Peyer's patch (tissue), 4 donors: ENCODE measurements around the gene SIRPB2. TPM values are rescaled to one million over a fixed set of nuclear protein-coding genes. Genes with fewer than 3 reads are reported as not detected.
A peak's percentile ranks its signal among the peaks of the same experiment; 100 is the strongest.

Experiments used
- DNase-seq, 3 donors: peaks; one replicate each; pipeline ENCODE4 v3.0.0-alpha.2; 2017 to 2019
- H3K27ac ChIP-seq, 4 donors: fragments of 200-600 bp; sonication (generic); one replicate each; pipeline ENCODE4 v1.5.1; 2016 to 2019
- H3K27me3 ChIP-seq, 2 donors: fragments of 200-600 bp; sonication (generic); one replicate each; pipeline ENCODE4 v1.5.1; 2019
- H3K36me3 ChIP-seq, 3 donors: fragments of 200-600 bp; sonication (generic); one replicate each; pipeline ENCODE4 v1.5.1; 2016 to 2019
- H3K4me1 ChIP-seq, 4 donors: fragments of 200-600 bp; sonication (generic); one replicate each; pipeline ENCODE4 v1.5.1; 2016 to 2019
- H3K4me3 ChIP-seq, 4 donors: fragments of 200-600 bp; sonication (generic); 1 replicate in 3 of 4; 2 replicates in 1 of 4; pipeline ENCODE4 v1.5.1; 2016 to 2019; ENCODE audit warnings: mild to moderate bottlenecking in 1 of 4
- H3K9me3 ChIP-seq, 4 donors: fragments of 200-600 bp; sonication (generic); one replicate each; pipeline ENCODE4 v1.5.1; 2016 to 2019; ENCODE audit warnings: mild to moderate bottlenecking in 1 of 4
- CTCF ChIP-seq, 6 experiments: fragments of 450-650 bp in 4 of 6; fragments of 200-600 bp in 2 of 6; sonication (generic) in 1 of 6; IDR thresholded peaks; one replicate each; pipeline ENCODE4 v1.5.1; 2017 to 2019; ENCODE audit warnings: antibody characterized with exemption in 6 of 6, mild to moderate bottlenecking in 3 of 6, moderate library complexity in 1 of 6
- POLR2A ChIP-seq, 2 donors: fragments of 450-650 bp; IDR thresholded peaks; one replicate each; pipeline ENCODE4 v1.5.1; 2017; ENCODE audit warnings: antibody characterized with exemption in 2 of 2, mild to moderate bottlenecking in 2 of 2, moderate library complexity in 2 of 2
- small RNA-seq, 2 donors: library from RNA; depleted of rRNA; stranded (forward); fragments of <200 nt; gene quantifications; one replicate each; pipeline ENCODE3, GENCODE V24; 2016
- total RNA-seq, 4 donors: library from RNA; depleted of rRNA; stranded (reverse); fragments of >200 nt; gene quantifications; one replicate each; pipeline ENCODE4 v1.1.0, GENCODE V29; 2016

SIRPB2 gene
- total RNA-seq, 4 donors from 2014 or later, result 6.7 to 6.8 TPM; not detected in 2

- TF ChIP-seq CTCF (IDR thresholded peaks at IDR 0.05) (no peak), POLR2A (IDR thresholded peaks at IDR 0.05) (no peak)
- Histone ChIP-seq H3K27me3 (no peaks in the 10 kb centered on the region), H3K27ac (peak overlapping the region in 2 of 4 donors; percentile 39 to 53), H3K36me3 (no peaks in the 10 kb centered on the region), H3K9me3 (no peaks in the 10 kb centered on the region), H3K4me3 (no peak overlapping the region), H3K4me1 (peaks cover 0 to 4% (median 0%) of the 10 kb centered on the region in 4 donors)
- DNase-seq, result no peak
Observed at GRCh38 chr20:1430004-1430451, 61.2 kb downstream of the SIRPB2 start.

GRCh38 chr20:1429143-1429728 is 62.0 kb downstream of the SIRPB2 start:
- Histone ChIP-seq H3K4me1 (peaks cover 0 to 1% (median 0%) of the 10 kb centered on the region in 4 donors), H3K4me3 (no peak overlapping the region), H3K36me3 (no peaks in the 10 kb centered on the region), H3K27ac (peak overlapping the region in 2 of 4 donors; percentile 39 to 53), H3K27me3 (no peaks in the 10 kb centered on the region), H3K9me3 (no peaks in the 10 kb centered on the region)
- no peak for DNase-seq
- TF ChIP-seq POLR2A (IDR thresholded peaks at IDR 0.05), result no peak
- no peak for TF ChIP-seq CTCF (IDR thresholded peaks at IDR 0.05)

GRCh38 chr20:1427457-1428054 is 63.7 kb downstream of the SIRPB2 start:
- no peak for TF ChIP-seq POLR2A (IDR thresholded peaks at IDR 0.05)
- no peak for TF ChIP-seq CTCF (IDR thresholded peaks at IDR 0.05)
- Histone ChIP-seq H3K27me3 (no peaks in the 10 kb centered on the region), H3K9me3 (no peaks in the 10 kb centered on the region), H3K4me3 (no peak overlapping the region), H3K36me3 (no peaks in the 10 kb centered on the region), H3K27ac (no peak overlapping the region), H3K4me1 (no peaks in the 10 kb centered on the region)
- DNase-seq, result no peak

GRCh38 chr20:1426231-1426849 is 64.9 kb downstream of the SIRPB2 start:
- TF ChIP-seq CTCF (IDR thresholded peaks at IDR 0.05), result no peak
- TF ChIP-seq POLR2A (IDR thresholded peaks at IDR 0.05), result no peak
- H3K4me3 ChIP-seq, result no peak overlapping the region
- no peaks in the 10 kb centered on the region for H3K27me3 ChIP-seq
- H3K27ac ChIP-seq, result no peak overlapping the region
- no peak for DNase-seq
- no peaks in the 10 kb centered on the region for H3K9me3 ChIP-seq
- H3K36me3 ChIP-seq, result no peaks in the 10 kb centered on the region
- no peaks in the 10 kb centered on the region for H3K4me1 ChIP-seq

Small RNA genes lying within 50 kb of the gene (small RNA-seq; reads per million reads assigned to genes)
- gene RNU6-917P, result 0 reads per million in 2 donors

Other genes with a start within 250 kb of the SIRPB2 start
- gene SNPH, start 225.1 kb downstream of the SIRPB2 start, total RNA-seq, result 1 to 10 TPM in 3 of 4 donors, under 1 TPM in 1; 0.53 to 6.6 (median 2.4) TPM
- 100 to 1,000 TPM in 3 of 4 donors, 10 to 100 TPM in 1; 29.7 to 361 (median 306) TPM for gene SDCBP2, start 162.3 kb downstream of the SIRPB2 start, total RNA-seq
- gene FKBP1A, start 98.4 kb downstream of the SIRPB2 start, total RNA-seq, result 100 to 1,000 TPM in 2 of 4 donors, 10 to 100 TPM in 2; 76.9 to 165 (median 98.5) TPM
- gene NSFL1C, start 24.6 kb downstream of the SIRPB2 start, total RNA-seq, result 10 to 100 TPM; 49.9 to 82.5 (median 59.8) TPM
- not detected for gene SIRPD, start 66.3 kb upstream of the SIRPB2 start, total RNA-seq
- gene SIRPB1, start 128.6 kb upstream of the SIRPB2 start, total RNA-seq, result 1 to 10 TPM; 1.6 to 3.1 (median 2.3) TPM
- gene SIRPG, start 166.4 kb upstream of the SIRPB2 start, total RNA-seq, result 1 to 10 TPM; 1.8 to 5.8 (median 3.6) TPM